ENCODE measurements around the gene AP4M1.

AP4M1 gene, protein sequence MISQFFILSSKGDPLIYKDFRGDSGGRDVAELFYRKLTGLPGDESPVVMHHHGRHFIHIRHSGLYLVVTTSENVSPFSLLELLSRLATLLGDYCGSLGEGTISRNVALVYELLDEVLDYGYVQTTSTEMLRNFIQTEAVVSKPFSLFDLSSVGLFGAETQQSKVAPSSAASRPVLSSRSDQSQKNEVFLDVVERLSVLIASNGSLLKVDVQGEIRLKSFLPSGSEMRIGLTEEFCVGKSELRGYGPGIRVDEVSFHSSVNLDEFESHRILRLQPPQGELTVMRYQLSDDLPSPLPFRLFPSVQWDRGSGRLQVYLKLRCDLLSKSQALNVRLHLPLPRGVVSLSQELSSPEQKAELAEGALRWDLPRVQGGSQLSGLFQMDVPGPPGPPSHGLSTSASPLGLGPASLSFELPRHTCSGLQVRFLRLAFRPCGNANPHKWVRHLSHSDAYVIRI
- total RNA-seq: 9.5 to 14.5 (median 12.5) reads per million in 3 experiments

DNA sequence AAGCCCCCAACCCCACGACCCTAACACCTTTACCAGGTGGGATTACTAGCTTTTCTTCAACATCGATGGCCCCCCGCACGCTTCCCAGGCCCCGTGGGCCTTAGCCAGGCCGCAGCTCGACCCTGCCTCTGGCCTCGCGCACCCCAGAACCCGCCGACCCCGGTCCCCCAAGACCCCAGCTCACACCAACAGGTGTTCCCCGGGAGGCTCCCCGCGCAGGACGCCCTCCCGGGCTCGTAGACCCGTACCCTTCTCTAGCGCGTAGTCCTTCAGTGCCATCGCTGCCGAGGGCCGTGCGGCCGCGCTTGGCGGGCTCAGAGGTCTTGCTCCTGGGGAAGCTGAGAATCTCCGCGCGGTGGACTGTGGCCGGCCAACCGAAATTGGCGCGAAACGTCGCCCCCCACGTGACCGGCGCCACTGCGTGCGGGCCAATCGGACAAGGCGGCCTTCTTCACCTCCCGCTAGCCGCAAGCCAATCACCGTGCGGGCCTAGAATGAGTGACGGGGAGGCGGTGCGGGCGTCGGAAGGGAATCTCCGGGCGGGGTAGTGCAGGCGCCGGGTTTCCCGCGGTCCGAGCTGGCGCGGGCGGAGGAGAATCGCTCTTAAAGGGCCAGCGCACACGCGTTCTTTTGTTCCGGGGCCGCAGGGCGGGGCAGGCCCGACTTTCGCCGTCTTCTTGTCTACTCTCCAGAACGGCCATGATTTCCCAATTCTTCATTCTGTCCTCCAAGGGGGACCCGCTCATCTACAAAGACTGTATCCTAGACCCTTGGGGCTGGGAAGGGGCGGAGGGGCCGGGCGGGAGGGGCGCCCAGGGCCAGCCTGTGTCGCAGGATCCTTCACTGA, at the start of gene AP4M1, which contains the start of gene MCM7:
TSS of gene AP4M1 (plus strand) at position 628 of the 847 bp plus-strand sequence. CDS start at position 700, 72 bp downstream.
TSS of gene MCM7 (minus strand) at position 382 of the 847 bp plus-strand sequence. CDS start at position 279, 103 bp downstream.
- DNase-seq: peak; percentile 95

DNA sequence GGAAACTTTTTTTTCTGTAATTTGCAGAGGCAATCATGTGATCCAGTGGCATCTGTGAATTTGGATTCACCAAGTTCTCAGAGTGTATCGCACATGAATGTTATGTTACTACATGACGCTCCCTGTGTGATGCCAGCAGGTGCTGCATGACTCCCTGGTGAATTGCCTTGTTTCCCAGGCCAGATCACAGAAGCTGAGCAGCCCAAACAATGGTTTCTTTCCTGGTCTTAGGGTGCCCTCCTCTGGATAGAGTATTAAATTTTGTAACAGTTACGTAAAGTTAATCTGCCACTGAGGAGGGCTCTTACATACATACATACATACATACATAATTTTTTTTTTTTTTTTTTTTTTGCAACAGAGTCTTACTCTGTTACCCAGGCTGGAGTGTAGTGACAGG, 48.2 kb upstream of the AP4M1 start:
- DNase-seq: peak; percentile 21

DNA sequence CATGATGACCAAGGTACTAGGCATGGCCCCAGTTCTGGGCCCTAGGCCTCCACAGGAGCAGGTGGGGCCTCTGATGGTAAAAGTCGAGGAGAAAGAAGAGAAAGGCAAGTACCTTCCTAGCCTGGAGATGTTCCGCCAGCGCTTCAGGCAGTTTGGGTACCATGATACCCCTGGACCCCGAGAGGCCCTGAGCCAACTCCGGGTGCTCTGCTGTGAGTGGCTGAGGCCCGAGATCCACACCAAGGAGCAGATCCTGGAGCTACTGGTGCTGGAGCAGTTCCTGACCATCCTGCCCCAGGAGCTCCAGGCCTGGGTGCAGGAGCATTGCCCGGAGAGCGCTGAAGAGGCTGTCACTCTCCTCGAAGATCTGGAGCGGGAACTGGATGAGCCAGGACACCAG, 44.4 kb upstream of the AP4M1 start:
- no peak for DNase-seq

DNA sequence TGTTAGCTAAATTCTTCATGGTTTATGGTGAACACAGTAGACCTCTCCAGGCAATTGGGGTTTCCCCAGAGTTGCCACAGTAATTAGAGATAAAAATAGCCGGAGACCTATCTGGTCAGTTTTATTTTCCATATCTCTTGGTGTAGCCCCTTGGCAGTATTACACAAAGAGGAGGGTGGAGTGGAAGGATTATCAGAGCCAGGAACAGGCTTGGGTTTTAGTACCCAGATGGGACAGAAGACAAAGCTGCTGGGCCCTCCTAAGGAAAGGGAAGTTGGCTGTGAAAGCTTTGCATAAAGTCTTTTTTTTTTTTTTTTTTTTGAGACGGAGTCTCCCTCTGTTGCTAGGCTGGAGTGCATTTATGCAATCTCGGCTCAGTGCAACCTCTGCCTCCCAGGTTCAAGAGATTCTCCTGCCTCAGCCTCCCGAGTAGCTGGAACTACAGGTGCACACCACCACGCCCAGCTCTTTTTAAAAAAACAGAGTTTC, 42.1 kb upstream of the AP4M1 start:
- DNase-seq: no peak

DNA sequence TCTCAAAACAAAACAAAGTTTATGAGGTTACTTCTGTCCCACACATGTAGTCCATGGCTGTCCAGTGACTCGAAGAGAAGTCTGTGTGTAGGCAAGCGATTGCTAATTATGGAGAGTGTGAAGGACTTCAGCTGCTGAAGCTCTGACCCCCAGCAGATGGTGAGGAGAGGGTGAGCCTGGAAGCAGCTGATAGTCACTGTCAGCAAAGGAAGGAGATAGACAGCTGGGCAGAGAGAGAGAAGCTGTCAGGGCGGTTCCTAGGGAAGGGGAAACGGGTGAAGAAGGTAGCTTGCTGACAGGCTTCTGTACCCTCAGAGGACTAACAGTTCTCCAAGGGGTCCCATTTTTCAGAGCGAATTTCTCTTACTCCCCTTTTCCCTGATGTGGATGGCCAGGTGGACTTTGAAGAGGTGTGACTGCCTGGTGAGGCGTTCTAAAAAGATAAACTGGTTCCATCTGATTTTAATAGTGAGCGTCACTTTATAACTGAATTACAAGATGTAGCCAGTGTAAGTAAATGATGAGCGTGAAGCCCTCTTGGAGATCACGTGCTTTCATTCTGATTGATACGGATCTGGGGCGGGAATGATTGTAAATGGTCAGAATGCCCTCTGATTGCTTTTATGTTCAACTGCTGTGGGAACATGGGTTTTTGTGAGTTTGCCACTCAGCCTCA, 39.8 kb upstream of the AP4M1 start:
- DNase-seq: no peak

DNA sequence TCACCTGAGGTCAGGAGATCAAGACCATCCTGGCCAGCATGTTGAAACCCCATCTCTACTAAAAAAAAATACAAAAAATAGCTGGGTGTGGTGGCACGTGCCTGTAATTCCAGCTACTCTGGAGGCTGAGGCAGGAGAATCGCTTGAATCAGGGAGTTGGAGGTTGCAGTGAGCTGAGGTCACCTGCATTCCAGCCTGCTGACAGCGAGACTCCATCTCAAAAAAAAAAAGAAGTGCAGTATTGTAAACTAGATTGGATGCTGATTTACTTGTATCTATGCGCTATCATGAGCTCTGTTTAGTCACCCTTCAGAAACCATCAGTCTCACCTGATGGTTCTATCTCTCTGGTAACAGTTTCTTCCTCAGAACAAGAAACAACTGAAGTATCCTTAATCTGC, 38.1 kb upstream of the AP4M1 start:
- DNase-seq: no peak

DNA sequence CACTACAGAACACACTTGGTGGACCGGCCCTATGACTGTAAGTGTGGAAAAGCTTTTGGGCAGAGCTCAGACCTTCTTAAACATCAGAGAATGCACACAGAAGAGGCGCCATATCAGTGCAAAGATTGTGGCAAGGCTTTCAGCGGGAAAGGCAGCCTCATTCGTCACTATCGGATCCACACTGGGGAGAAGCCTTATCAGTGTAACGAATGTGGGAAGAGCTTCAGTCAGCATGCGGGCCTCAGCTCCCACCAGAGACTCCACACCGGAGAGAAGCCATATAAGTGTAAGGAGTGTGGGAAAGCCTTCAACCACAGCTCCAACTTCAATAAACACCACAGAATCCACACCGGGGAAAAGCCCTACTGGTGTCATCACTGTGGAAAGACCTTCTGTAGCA, 37.3 kb upstream of the AP4M1 start:
- DNase-seq: no peak

DNA sequence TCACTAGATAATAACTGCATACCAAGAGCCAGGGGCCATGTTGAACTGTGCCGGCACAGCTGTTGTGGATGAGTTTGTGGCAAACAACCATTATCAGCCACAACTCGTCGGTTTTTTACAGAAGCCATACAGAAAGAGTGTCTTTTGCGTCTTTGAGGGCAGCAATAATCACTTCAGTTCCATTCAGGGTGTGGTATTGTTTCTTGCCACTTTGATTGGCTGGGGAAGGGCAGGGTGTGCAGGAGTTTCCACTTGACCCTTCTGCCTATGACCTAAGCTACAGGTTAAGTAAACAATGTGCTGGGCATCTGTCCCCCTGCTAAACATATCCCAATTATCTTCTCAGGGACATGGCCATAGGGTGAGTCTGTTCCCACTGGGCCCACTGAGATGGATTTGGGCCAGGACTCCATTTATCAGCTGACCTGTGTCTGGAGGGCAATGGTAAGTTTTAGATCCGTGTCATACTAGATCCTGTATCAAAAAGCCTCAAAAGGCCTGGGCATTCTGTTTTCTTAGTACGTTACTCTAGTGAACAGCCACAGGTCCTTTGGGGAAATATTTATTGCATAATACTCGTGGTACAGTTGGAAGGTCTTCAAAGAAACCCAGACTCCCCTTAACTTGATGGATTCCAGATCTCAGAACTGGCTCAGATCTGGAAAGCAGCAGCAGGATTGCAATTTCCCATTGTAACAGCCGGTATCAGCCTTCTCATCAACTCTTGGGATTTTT, 35.8 kb upstream of the AP4M1 start:
- no peak for DNase-seq

DNA sequence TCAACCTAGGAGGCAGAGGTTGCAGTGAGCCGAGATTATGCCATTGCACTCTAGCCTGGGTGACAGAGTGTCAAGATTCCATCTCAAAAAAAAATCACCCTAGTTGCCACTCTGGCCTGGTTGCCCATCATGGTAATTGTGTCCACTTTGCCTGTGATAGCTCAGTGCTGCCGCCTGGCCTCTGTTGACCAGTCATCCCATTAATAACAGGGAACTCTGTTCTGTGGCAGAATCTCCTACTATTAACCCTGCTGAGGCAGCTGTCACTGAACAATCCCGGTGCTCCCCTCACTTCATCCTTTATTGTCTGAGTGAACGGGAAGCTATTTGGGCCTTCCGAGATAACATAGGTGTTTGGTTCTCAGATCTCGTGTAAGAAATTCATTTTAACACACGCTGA, 34.5 kb upstream of the AP4M1 start:
- no peak for DNase-seq

DNA sequence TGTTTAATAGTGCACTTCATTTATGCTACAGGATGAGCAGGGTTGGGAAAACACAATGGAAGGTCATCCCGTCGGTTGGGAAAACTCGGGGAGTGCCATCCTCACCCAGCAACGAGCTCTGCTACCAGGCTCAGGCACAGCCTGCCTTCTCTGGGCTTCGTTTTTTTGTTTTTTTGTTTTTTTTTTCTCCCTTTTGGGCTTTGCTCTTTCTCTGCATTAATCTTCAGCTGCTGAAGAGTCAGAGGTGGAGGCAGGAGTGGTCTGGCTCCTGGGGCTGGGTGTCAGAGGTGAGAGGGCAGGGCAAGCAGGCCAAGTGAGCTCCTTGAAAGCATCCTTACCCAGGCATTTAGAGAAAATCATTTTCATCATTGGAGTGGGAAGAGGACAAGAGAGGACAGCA, 31.5 kb upstream of the AP4M1 start:
- DNase-seq: no peak

DNA sequence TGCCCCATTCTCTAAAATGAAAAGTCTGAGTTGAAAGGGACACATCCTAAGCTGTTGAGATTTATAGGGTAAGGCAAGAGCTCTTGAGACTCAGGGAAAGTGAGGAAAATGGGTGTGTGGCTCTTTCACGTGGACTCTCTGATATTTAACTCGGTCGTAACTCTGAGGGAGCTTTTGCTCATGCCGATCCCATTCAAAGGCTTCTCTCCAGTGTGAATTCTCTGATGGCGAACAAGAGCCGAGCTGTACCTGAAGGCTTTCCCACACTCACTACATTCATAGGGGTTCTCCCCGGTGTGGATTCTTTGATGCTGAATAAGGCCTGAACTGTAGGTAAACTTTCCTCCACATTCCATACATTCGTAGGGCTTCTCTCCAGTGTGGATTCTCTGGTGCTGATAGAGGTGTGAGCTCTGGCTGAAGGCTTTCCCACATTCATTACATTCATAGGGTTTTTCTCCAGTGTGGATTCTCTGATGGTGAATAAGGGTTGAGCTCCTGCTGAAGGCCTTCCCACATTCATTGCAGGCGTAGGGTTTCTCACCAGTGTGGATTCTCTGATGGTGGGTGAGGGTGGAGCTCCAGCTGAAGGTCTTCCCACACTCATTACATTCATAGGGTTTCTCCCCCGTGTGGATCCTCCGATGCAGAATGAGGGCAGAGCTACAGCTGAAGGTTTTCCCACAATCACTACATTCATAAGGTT, 30.3 kb upstream of the AP4M1 start:
- no peak for DNase-seq

DNA sequence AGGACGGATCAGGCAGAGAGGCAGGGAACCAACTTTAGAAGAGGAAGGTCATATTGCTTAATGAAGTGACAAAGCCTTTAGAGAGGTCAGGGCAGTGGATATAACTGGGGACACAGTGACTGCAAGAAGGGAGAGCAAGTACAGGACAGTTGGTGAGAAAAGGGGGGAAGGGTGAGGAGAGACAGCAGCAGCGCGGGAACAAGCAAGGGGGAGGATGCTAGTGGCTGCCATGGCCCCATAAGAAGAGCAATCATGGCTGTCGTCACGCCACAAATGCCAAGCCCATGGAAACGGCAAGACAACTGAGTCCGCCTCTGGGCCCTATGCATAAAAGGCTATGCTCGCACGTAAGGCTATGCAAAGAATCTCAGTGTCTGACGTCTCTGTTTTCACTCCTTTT, 29.0 kb upstream of the AP4M1 start:
- no peak for DNase-seq

DNA sequence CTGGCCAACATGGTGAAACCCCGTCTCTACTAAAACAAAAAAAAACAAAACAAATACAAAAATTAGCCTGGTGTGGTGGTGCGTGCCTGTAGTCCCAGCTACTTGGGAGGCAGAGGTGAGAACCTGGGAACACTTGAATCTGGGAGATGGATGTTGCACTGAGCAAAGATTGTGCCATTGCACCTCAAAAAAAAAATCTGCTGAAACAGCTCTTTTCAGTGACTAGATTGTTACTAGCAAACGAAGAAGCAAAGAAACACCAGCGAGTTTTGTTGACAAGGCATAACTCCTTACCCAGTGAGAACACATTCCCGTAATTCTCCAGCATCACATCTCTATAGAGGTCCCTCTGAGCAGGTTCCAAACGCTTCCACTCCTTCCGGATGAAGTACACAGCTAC, 26.6 kb upstream of the AP4M1 start:
- no peak for DNase-seq

DNA sequence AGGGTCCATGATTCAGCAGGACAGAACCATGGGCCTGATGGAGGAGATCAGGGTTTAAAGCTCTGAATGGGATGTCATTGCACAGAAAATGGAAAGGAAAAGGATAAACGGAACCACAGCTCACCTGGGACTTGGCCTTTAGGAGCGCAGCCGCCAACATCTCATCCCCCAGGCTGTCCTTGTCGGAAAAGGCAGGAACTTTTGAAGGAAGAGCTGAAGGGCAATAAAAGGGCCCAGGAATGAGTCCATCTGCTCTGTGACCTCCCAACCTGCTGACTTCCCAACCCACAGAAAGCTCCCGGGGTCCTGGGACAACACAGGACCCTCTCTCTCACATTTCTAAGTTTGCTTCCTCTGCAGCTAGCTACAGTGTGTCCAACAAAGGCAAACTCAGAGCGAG, 26.0 kb upstream of the AP4M1 start:
- no peak for DNase-seq

DNA sequence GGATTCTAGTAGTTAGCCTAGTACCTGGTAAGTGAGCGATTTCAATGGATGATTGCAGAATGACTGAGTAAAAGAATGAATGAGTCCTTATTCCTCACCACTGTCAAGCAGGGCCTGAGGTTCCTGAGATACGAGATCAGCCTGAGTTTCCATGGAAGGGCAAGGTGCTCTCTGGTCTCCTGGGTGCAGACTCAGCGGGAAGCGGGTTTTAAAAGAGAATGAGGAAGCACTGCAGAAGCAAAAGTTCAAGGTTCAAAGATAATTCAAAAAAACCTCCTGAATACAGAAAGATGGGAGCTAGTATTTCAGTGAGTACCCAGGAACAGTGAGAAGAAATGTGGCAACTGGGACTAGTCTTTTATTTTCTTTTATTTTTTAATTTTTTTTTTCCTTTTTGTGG, 24.2 kb upstream of the AP4M1 start:
- no peak for DNase-seq

DNA sequence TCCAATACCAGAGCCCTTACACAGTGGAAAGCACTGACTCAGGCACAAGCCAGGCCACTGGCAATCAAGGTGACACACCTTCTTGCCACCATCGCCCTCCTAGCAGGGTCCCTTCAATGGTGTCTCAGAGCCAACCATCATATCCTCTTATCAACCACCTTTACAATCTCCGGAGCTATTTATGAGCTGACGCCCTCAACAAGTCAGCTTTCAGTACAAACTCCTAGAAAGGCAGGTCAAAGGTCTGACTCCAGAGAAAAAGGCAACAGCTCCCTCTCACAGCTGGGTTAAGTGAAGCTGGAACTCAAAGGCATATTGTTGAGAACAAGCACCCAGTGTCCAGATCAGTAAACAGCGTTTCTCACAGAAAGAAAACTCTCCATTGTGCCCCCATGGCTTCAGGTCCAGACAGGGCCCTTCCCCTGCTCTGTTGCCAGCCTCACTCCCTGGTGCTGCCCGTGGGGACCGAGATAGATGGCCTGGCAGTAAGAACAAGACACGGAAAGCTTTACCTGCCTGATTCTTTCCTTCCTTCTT, 22.4 kb upstream of the AP4M1 start:
- DNase-seq: no peak

DNA sequence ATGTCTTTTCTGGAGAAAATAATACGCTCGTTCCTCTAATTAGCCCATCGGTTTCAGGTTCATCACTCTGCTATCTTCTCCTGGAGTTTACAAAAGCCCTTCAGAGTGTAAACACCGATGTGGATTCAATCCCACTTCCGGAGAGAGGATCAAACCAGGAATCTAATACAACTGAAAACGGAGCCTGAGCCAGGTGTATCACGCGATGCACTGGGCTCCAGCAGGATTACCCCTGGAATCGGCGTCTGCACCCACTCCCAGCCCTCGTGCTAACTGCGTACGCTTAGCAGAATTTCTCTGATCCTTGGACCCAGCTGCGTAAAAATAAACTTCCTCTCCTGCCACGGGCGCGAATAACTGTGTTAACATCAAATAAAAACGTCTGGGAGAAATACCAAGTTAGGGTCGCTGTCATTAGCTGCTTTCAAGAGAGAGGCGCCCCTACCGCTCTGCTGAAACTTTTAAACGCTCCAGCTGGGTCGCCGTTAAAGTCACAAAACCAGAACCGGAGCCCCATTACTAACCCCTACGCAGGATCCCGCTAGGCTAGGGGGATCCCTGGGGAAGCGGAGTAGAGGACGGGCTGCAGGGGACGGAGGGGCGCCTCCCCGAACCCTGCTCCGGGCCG, 20.4 kb upstream of the AP4M1 start:
- DNase-seq: no peak

DNA sequence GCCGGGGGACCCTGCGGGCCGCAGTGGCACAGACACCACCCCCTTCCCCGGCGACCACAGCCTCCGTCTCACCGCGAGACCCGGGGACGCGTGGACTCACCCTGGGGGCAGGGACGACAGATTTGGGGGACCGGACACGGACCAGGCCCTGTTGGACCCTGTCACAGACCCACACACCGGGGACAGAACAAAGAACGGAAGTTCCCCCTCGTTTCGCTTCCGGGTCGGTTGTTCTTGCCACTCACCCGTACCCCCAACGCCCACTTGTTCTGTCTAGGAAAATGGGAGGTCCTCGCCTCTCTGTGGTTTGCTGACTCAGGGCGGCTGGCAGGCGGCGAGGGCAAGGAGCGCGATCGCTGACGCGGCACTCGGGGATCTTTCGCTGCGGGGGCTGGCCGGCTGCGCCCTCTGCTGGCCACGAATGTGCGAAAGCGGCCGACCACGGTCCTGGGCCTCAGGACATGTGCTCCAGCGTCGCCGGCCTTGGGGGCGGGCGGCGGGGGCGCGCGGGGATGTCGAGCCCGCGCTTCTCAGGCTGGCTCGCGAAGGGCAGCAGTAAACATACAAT, 19.8 kb upstream of the AP4M1 start, which contains the start of gene ZNF3:
TSS of gene ZNF3 (minus strand) at position 189 of the 568 bp plus-strand sequence. CDS start 4,366 bp downstream, outside the sequence.
- peak; percentile 98 for DNase-seq

DNA sequence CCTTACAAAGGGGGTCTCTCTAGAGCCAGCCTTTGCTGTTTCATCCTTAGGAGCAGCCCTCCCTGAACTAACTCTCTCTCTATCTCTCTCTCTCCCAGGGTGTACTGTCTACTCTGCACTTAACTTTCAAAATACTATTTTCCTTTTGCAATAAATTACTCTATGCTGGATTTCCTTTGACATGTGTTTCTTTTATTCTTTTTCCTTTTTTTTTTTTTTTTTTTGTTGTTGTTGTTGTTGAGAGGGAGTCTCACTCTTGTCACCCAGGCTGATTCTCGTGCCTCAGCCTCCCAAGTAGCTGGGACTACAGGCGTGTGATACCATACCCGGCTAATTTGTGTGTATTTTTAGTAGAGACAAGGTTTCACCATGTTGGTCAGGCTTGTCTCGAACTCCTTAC, 18.5 kb upstream of the AP4M1 start:
- DNase-seq: no peak

DNA sequence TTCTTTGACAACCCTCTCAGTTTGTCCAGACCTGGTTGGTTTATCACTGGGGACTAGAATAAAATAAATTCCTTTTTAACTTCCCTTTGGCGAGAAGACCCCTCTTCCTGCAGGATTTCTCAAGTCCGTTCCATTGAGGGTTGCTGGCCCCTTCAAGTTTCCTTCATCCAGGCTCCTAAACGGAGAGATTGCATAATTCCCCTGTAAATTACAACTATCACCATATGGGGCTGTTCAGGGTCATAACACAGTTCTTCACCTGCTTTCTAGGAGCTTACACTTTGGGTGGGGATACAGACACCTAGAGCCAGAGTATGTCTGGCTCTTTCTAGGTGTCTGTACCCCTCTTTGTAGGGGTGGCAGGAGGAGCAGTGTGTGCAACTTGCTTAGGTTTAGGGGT, 15.9 kb upstream of the AP4M1 start:
- DNase-seq: no peak

Data from central memory CD4-positive, alpha-beta T cell (primary cell).